ENCODE data around the gene PXDN.

PXDN gene

DNA sequence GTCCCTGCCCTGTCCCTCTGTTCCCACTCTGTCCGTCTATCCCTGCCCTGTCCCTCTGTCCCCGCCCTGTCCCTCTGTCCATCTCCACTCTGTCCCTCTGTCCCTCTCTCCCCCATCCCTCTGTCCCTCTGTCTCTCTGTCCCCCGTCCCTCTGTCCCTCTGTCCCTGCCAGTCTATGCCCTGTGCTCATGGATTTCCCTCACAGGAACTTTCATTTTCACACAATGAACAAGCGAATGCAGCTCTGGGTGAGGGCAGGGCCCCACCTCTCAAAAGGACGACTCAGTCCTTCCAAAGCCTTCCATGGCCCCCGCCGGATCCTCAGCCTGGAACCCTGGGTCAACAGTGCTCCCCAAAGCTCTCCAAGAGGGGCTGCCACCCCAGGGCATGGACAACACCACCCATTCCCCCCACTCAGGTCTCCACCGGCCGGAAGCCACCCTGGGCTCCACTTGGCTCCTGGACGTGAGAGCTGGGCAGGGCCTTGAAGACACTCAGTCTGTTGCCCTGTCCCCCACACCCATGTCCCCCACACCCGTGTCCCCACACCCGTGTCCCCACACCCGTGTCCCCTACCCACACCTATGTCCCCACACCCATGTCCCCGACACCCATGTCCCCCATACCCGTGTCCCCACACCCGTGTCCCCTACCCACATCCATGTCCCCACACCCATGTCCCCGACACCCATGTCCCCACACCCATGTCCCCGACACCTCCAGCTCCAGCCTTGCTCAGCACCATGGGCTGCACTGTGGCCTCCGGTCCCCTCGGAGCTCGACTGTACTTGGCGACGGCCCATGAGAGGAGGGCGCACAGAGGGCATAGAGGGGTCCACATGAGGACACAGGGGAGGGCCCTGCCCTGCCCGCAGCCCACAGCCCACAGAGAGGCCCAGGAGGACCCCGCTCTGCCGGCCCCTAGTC lies 156.0 kb downstream of the PXDN start:
- no peak for TF ChIP-seq CTCF (conservative IDR thresholded peaks at IDR 0.05; ENCODE audit: control insufficient read depth, insufficient read depth, low read depth, low read length)
- no peak for DNase-seq (ENCODE audit: low read depth)
- no peak overlapping the region for H3K4me3 ChIP-seq (ENCODE audit: control insufficient read depth, low read depth, low read length)

GRCh38 chr2:1586923-1587840 lies 157.1 kb downstream of the PXDN start:
- no peak overlapping the region for H3K4me3 ChIP-seq (ENCODE audit: control insufficient read depth, low read depth, low read length)
- no peak for DNase-seq (ENCODE audit: low read depth)
- no peak for TF ChIP-seq CTCF (conservative IDR thresholded peaks at IDR 0.05; ENCODE audit: control insufficient read depth, insufficient read depth, low read depth, low read length)

- H3K4me3 ChIP-seq (ENCODE audit: control insufficient read depth, low read depth, low read length), result no peak overlapping the region
- no peak for DNase-seq (ENCODE audit: low read depth)
- TF ChIP-seq CTCF (conservative IDR thresholded peaks at IDR 0.05; ENCODE audit: control insufficient read depth, insufficient read depth, low read depth, low read length), result no peak
These were observed 157.9 kb downstream of the PXDN start for GRCh38 chr2:1586251-1586922.

DNA sequence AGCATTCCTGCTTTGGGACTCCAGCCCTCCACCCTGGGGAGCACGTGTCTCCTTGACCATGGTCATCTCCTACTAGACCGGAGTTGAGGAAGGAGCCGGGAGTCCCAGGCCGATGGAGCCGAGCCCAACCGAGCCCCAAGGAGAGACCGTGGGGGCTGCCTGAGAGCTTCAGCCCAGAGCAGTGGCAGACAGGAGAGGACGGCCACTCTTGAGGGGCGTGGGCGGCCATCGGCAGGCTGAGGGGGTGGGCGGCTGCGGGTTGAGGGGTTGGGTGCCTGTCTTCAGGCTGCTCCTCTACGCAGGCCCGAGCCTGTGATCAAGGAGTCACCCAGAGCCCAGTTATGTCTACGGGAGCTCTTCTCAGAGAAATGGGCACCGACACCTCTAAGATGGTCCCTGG lies 158.7 kb downstream of the PXDN start:
- no peak for TF ChIP-seq CTCF (conservative IDR thresholded peaks at IDR 0.05; ENCODE audit: control insufficient read depth, insufficient read depth, low read depth, low read length)
- no peak overlapping the region for H3K4me3 ChIP-seq (ENCODE audit: control insufficient read depth, low read depth, low read length)
- no peak for DNase-seq (ENCODE audit: low read depth)

DNA sequence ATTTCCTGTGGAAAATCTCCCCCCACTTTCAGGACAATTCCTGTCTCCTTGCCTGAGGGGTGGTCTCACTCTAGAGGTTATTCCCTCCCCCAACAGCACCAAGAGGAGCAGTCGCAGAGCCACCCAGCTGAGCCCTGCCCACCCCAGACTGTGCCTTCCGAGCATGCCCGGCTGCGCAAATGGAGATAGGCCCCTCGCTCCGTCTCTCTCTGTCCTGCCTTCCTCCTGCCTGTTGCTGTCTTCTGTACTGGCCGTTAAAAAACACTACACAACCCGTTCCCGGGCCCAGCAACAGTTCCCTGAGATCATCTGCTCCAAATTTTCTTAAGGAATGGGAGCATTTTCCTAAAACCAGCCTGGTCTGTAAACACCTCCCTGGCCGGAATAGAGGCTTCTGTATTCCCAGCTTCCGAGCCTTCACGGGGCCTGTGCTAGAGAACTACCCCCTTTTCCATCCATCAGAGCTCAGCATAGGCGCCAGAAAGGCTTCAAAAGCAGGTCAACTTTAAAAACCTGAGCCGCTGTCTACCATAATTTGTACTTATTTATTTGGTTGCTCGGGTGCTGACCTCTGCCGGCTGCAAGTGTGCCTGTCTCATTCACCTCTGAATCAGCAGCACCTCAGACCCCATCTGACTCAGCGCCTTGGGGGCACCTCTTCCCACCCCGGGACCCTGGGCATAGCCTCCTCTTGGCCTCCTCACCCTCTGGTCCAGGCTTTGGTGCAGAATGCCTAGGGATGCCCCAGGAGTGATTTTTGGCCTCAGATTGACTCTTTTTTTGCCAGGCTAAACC lies 159.4 kb downstream of the PXDN start:
- peak; percentile 25 for DNase-seq (ENCODE audit: low read depth)
- no peak overlapping the region for H3K4me3 ChIP-seq (ENCODE audit: control insufficient read depth, low read depth, low read length)
- TF ChIP-seq CTCF (conservative IDR thresholded peaks at IDR 0.05; ENCODE audit: control insufficient read depth, insufficient read depth, low read depth, low read length), result peak; percentile 21
